Measurements from ENCODE around the gene CDH15.

Gene CDH15

DNA sequence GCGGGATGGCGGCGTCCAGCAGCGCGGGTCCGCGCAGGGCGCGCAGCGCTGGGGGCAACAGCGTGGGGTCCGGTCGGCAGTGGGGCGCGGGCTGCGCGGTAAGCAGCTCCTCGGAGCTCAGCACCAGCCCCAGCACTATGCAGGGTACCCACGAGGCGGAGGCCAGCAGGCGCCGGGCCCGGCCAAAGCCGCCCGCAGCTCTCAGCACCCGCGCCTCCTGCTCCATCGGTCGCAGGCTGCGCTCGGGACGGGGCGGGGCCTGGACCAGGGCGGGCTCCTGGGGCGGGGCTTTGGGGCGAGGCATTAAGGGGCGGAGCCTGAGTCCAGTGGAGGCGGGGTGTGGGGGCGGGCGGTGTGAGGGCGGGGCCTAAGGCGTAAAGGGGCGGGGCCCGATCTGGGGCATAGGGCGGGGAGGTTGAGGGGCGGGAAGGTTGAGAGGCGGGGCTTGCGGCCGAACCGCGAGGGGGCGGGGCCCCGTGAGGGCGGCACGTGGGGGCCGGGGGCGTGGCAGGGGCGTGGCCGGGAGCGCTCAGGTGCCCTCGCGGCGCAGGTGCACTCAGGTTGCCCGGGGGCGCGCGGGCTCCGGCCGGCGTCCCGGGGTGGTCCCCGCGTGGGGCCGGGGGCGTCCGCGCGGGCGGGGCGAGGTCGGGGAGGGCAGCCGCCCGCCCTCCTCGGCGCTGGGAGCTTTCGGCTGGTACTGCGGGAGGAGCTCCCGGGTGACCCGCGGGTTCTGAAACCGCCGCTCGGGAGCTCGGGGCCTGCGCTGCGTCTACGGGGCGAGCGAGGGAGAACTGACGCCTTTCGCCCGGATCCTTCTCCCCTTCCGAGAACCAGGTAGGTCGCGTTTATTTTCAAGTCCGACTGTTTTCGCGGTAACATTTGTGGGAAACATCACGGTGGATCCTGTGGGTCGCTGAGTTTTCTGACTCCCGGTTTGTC is 30.2 kb downstream of the CDH15 start:
- Histone ChIP-seq H3K36me3 (ENCODE audit: insufficient read depth, low read length) (no peaks in the 10 kb centered on the region), H3K9ac (ENCODE audit: low read length) (no peak overlapping the region), H3K4me2 (ENCODE audit: low read length) (no peak overlapping the region), H3K9me3 (ENCODE audit: low read length) (no peaks in the 10 kb centered on the region), H3K79me2 (ENCODE audit: insufficient read depth, low read length) (no peaks in the 10 kb centered on the region), H3K4me1 (ENCODE audit: insufficient read depth, low read length, severe bottlenecking) (no peaks in the 10 kb centered on the region), H2AFZ (ENCODE audit: low read length) (no peak overlapping the region), H3F3A (ENCODE audit: insufficient read depth, low read length) (no peaks in the 10 kb centered on the region), H3K9me2 (ENCODE audit: low read depth, low read length) (no peaks in the 10 kb centered on the region), H3K27ac (ENCODE audit: low read depth, low read length, poor library complexity, severe bottlenecking) (no peak overlapping the region), H3K27me3 (ENCODE audit: insufficient read depth, low read length) (no peaks in the 10 kb centered on the region; the same call in 1 of the 2 replicates), H4K20me1 (ENCODE audit: insufficient read depth, low read length) (no peaks in the 10 kb centered on the region), H3K4me3 (ENCODE audit: low read depth, low read length, poor library complexity, severe bottlenecking) (no peak overlapping the region)
- TF ChIP-seq CTCF (IDR thresholded peaks at IDR 0.05; ENCODE audit: low read length), result no peak
- no peak for TF ChIP-seq EZH2 (IDR thresholded peaks at IDR 0.05; ENCODE audit: borderline replicate concordance, low read length)

GRCh38 chr16:89202422-89203215 is 31.1 kb downstream of the CDH15 start:
- H3K4me2 ChIP-seq (ENCODE audit: low read length), result no peak overlapping the region
- no peaks in the 10 kb centered on the region for H3K9me2 ChIP-seq (ENCODE audit: low read depth, low read length)
- H3K36me3 ChIP-seq (ENCODE audit: insufficient read depth, low read length), result no peaks in the 10 kb centered on the region
- no peaks in the 10 kb centered on the region; the same call in 1 of the 2 replicates for H3K27me3 ChIP-seq (ENCODE audit: insufficient read depth, low read length)
- H4K20me1 ChIP-seq (ENCODE audit: insufficient read depth, low read length), result no peaks in the 10 kb centered on the region
- H3F3A ChIP-seq (ENCODE audit: insufficient read depth, low read length), result no peaks in the 10 kb centered on the region
- TF ChIP-seq EZH2 (IDR thresholded peaks at IDR 0.05; ENCODE audit: borderline replicate concordance, low read length) (no peak), CTCF (IDR thresholded peaks at IDR 0.05; ENCODE audit: low read length) (no peak)
- H3K9me3 ChIP-seq (ENCODE audit: low read length), result no peaks in the 10 kb centered on the region
- H2AFZ ChIP-seq (ENCODE audit: low read length), result no peak overlapping the region
- no peaks in the 10 kb centered on the region for H3K79me2 ChIP-seq (ENCODE audit: insufficient read depth, low read length)
- H3K9ac ChIP-seq (ENCODE audit: low read length), result no peak overlapping the region
- no peak overlapping the region for H3K4me3 ChIP-seq (ENCODE audit: low read depth, low read length, poor library complexity, severe bottlenecking)
- no peaks in the 10 kb centered on the region for H3K4me1 ChIP-seq (ENCODE audit: insufficient read depth, low read length, severe bottlenecking)
- no peak overlapping the region for H3K27ac ChIP-seq (ENCODE audit: low read depth, low read length, poor library complexity, severe bottlenecking)

DNA sequence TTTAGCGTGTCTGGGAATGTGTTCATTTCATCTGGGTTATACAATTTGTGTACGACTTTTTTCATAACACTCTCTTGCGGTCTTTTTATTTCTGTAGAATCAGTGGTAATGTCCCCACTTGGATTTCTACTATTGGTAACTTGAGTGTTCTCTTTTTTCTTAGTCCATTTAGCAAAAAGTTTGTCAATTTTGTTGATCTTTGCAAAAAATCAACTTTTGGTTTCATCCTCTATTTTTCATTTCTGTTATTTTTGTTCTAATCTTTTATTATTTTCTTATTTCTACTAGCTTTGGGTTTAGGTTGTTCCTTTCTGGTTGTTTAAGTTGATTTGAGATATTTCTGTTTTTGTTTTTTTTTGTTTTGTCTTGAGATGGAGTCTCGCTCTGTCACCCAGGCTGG is 36.4 kb downstream of the CDH15 start:
- H3K9me3 ChIP-seq (ENCODE audit: low read length), result no peaks in the 10 kb centered on the region
- H3K79me2 ChIP-seq (ENCODE audit: insufficient read depth, low read length), result no peaks in the 10 kb centered on the region
- no peak overlapping the region for H3K27ac ChIP-seq (ENCODE audit: low read depth, low read length, poor library complexity, severe bottlenecking)
- no peaks in the 10 kb centered on the region for H3K36me3 ChIP-seq (ENCODE audit: insufficient read depth, low read length)
- no peaks in the 10 kb centered on the region for H3F3A ChIP-seq (ENCODE audit: insufficient read depth, low read length)
- H2AFZ ChIP-seq (ENCODE audit: low read length), result no peak overlapping the region
- H3K4me2 ChIP-seq (ENCODE audit: low read length), result no peak overlapping the region
- H3K9me2 ChIP-seq (ENCODE audit: low read depth, low read length), result no peaks in the 10 kb centered on the region
- H4K20me1 ChIP-seq (ENCODE audit: insufficient read depth, low read length), result no peaks in the 10 kb centered on the region
- no peak overlapping the region for H3K9ac ChIP-seq (ENCODE audit: low read length)
- H3K27me3 ChIP-seq (ENCODE audit: insufficient read depth, low read length), result no peaks in the 10 kb centered on the region; the same call in 1 of the 2 replicates
- TF ChIP-seq EZH2 (IDR thresholded peaks at IDR 0.05; ENCODE audit: borderline replicate concordance, low read length) (no peak), CTCF (IDR thresholded peaks at IDR 0.05; ENCODE audit: low read length) (no peak)
- H3K4me1 ChIP-seq (ENCODE audit: insufficient read depth, low read length, severe bottlenecking), result no peaks in the 10 kb centered on the region
- H3K4me3 ChIP-seq (ENCODE audit: low read depth, low read length, poor library complexity, severe bottlenecking), result no peak overlapping the region

Measured in OCI-LY1 (cell line).